CD4-positive, alpha-beta T cell treated with Interleukin-15 for 4 hours (primary cell): Measurements from ENCODE around the gene FAM161B.
A peak's percentile ranks its signal among the peaks of the same experiment; 100 is the strongest.
"Not testable (repeated sequence)": the region's sequence is repeated elsewhere in the genome, so short reads cannot be mapped to it uniquely, and the experiment has no call there.

Experiments used
- DNase-seq: peaks from one replicate; pipeline ENCODE4 v3.0.0-alpha.2; 2020; ENCODE audit warnings: low spot score

FAM161B gene

DNA sequence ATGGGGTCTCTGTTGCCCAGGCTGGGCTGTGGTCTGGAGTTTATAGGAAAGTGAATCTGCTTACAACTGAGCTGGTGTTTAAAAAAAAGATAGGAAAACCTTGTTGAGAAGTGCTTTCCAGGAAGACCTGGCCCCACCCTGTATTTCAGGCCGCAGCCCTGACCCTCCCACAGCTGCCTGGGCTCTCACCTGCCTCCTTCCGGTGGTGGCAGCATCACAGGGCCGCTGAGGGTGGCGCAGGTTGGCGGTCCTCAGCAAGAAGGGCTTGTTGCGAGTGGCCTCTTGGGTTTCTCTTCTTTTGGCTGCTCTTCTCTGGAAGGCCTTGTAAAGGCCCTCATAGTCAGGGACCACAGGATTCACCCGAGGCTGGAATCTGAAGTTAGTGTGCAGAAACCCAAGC, 7.7 kb downstream of the FAM161B start:
- no peak for DNase-seq

GRCh38 chr14:73937012-73937411, 12.9 kb downstream of the FAM161B start:
- no peak for DNase-seq

DNA sequence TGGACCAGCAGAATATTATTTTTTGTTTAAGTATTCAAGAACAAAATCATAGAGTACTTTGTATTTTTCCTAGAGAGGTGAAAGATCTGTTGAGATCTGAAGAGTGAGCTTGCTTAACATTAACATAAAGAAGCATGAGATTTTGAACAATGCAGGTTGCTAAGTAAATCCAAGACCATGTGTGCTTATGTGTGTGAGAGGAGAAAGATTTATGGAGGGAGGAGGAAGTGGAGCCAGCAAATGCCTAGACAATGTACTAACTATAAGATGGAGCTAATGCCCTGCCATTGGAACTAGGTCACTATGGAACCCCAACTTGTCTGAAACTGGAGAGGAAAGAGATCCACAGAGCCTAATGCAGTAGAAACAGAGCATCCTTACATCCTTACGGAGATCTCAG, 13.3 kb downstream of the FAM161B start:
- DNase-seq = no peak

GRCh38 chr14:73935666-73936065, 14.2 kb downstream of the FAM161B start:
- no peak for DNase-seq

- DNase-seq = no peak
Observed at GRCh38 chr14:73924337-73924736, 25.6 kb downstream of the FAM161B start.

DNA sequence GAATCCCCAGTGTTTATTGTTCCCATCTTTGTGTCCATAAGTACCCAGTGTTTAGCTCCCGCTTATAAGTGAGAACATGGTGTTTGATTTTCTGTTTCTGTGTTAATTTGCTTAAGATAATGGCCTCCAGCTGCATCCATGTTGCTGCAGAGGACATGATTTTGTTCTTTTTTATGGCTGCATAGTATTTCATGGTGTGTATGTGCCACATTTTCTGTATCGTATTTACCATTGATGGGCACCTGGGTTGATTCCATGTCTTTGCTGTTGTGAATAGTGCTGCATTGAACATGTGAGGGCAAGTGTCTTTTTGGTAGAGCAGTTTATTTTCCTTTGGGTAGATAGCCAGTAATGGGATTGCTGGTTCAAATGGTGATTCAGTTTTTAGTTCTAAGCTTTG, 30.4 kb downstream of the FAM161B start:
- not testable (repeated sequence) for DNase-seq

DNA sequence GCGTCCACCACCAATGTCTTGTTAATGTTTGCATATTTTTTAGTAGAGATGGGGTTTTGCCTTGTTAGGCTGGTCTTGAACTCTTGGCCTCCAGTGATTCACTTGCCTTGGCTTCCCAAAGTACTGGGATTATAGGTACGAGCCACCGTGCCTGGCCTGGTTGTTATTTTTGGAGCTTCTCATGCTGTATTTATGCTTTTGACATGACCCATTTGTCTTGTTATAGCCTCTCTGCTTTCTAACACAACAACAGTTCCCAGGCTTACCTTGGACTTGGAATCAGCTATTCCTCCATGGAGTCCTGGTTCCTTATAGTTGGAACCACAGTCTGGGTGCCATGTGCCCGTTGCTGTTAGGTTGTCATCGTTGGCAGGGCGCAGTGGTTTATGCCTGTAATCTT, 33.6 kb downstream of the FAM161B start:
- no peak for DNase-seq

DNA sequence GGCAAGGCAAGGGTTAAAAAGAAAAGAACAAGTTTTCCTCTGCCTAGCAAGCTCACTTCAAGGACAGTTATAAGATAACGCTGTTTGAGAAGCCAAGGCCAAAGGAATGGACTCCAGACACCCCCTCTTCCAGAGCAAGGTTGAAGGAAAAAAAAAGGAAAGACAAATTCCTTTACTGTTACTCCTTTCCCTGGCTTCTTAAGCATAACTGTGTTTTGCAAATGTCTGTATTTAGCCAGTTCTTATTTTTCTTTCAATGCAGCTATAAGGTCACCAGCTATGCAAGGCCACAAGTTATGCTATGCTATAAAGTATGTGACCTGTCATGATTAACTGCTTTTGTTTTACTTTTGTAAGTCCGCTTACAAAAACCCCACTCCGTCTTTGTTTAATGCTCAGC, 36.6 kb downstream of the FAM161B start:
- no peak for DNase-seq

GRCh38 chr14:73909681-73910080, 40.2 kb downstream of the FAM161B start:
- DNase-seq = no peak

DNA sequence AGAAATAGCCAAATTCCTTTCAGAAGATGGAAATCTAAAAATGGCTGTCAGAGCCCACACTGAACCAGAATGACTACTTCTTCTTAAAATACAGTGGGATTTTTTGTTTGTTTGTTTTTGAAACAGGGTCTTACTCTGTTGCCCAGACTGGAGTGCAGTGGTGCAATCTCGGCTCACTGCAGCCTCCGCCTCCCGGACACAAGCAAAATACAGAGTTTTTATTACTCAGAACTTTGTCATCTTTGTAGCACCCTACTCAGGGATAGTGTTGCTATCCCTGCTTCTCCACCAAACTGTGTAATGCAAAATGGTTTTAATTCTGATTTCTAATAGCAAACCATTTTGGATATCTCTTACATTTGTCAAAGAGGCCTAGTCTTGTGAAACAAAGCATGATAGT, 46.9 kb downstream of the FAM161B start:
- DNase-seq = no peak

GRCh38 chr14:73896521-73896920, 53.4 kb downstream of the FAM161B start:
- no peak for DNase-seq

GRCh38 chr14:73895939-73896338, 54.0 kb downstream of the FAM161B start:
- DNase-seq = no peak

GRCh38 chr14:73894180-73894687, 55.7 kb downstream of the FAM161B start:
- not testable (repeated sequence) for DNase-seq

- DNase-seq = no peak
Observed at GRCh38 chr14:73889376-73889775, 60.5 kb downstream of the FAM161B start.

DNA sequence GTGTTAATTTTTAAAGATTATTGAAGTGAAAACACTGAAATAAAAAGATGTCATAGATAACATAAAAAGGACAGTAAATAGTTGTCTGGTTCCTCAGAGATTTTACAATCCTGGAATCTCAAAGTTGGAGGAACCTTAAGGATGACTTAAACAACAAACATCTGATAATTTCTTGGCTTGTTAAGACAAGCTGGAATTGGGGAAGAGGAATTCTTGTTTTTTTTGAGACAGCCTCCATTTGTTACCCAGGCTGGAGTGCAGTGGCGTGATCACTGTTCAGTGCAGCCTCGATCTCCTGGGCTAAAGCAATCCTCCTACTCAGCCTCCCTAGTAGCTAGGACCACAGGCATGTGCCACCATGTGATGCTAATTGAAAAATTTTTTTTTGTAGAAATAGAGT, 60.9 kb downstream of the FAM161B start:
- DNase-seq = no peak

- DNase-seq = no peak
Observed at GRCh38 chr14:73888460-73888725, 61.5 kb downstream of the FAM161B start.

DNA sequence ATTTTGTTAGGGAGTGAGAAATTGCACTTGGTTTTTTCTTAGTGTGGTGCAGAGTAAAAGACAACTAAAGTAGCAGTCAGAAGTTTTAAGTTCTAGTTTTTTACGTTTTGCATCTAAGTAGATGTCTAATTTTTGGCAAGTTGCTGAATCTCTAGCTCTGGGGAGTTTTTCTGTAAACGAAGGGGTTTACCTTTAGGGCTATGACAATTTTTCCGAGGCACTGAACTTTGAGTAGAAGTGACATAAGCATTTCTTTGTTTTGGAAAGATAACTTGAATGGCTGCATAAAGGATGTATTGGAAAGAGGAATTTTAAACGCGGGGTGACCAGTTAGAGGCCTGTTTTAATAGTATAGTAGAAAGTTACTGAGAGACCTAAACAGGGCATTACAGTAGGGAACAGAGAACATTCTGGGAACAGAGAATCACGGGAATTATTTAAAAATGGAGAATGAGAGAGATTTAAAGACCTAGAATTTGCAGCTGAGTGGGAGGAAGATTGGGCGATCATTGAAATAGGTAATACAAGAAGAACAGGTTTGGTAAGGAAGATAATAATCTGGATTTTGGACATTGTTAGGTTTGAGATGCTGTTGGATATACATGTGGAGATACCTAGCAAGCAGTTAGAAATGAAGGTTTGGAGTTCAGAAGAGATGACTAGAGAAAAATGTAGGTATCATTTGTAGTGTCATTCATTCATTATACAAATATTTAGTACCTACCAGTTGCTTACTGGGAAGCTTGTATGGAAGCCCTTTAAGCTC, 62.0 kb downstream of the FAM161B start:
- DNase-seq = no peak

- no peak for DNase-seq
Observed at GRCh38 chr14:73887318-73887616, 62.6 kb downstream of the FAM161B start.

GRCh38 chr14:73886449-73887317, 63.2 kb downstream of the FAM161B start, which contains the start of gene ZNF410:
Gene ZNF410, plus strand, starts transcription at chr14:73886859. Its CDS starts 5,317 bp downstream, at chr14:73892176.
- DNase-seq = peak; percentile 83

GRCh38 chr14:73884438-73885190, 65.3 kb downstream of the FAM161B start:
- no peak for DNase-seq
